ENCODE data around the gene CCNF. TPM values are rescaled to one million over a fixed set of nuclear protein-coding genes. Genes with fewer than 3 reads are reported as not detected.

CCNF gene
- total and polyA plus RNA-seq, 10 of the 15 experiments (the other 5 are each of a cell fraction or from before 2014, with no cell fraction given) = 4.0 to 63.2 (median 27.5) TPM

- H3K27ac ChIP-seq (ENCODE audit: control insufficient read depth, insufficient read depth) = no peak overlapping the region
- H3K4me2 ChIP-seq (ENCODE audit: control insufficient read depth, insufficient read depth) = no peak overlapping the region
- H3K36me3 ChIP-seq (ENCODE audit: control insufficient read depth in 2 of 2, insufficient read depth in 2 of 2, low read length in 1 of 2) = no peaks in the 10 kb centered on the region; a peak in 1 of 4 replicates
- ChIA-PET SMC1A (ENCODE audit: uncharacterized antibody, unreplicated experiment) (no interaction called here), CTCF (interaction anchor here (1.4 to 1.6 kb wide), 2 partner anchors 12 to 194 kb away, joined by 3 read pairs; no protein-coding TSS in a partner anchor), POLR2A (interaction anchor here (0.6 kb wide), 1 partner anchor 21 kb away, joined by 4 read pairs; no protein-coding TSS in a partner anchor), RAD21 (ENCODE audit: unreplicated experiment) (no interaction called here)
- no peak overlapping the region for H2AFZ ChIP-seq (ENCODE audit: control insufficient read depth, low read depth, low read length)
- no peaks in the 10 kb centered on the region for H4K20me1 ChIP-seq (ENCODE audit: control insufficient read depth, insufficient read depth)
- no peaks in the 10 kb centered on the region for H3K79me2 ChIP-seq (ENCODE audit: control insufficient read depth, insufficient read depth, low read length)
- H3K4me1 ChIP-seq (ENCODE audit: control insufficient read depth, insufficient read depth, low read length) = peaks cover 16% of the 10 kb centered on the region
- no peaks in the 10 kb centered on the region for H3K9me3 ChIP-seq (replicated peaks; ENCODE audit: control insufficient read depth, insufficient read depth, low read length)
- no peak for ATAC-seq
- no peak for FAIRE-seq
- no TSS peak for BruUV-seq (replicated peaks)
- H3K27me3 ChIP-seq (replicated peaks in 1 of 2; ENCODE audit: control insufficient read depth in 2 of 2, insufficient read depth in 2 of 2, low read length in 1 of 2) = no peaks in the 10 kb centered on the region
- DNase-seq (ENCODE audit: low read depth, low spot score) = no peak
- WGBS (ENCODE audit: insufficient coverage, insufficient replicate concordance, low lambda C conversion rate, missing lambda C conversion rate) = 96% methylated on average over 16 of the region's 16 CpGs
- H3K9ac ChIP-seq (ENCODE audit: control insufficient read depth, insufficient read depth, low read length) = no peak overlapping the region
- in situ Hi-C loops (cut with MboI) (no loop called here), intact Hi-C loops (cut with micrococcal nuclease; ENCODE audit: unreplicated experiment) (loop anchor here (5.0 kb wide), 1 partner anchor 147 kb away; the partner anchor contains the start of gene ABCA3)
- H3K4me3 ChIP-seq = no peak overlapping the region
- TF ChIP-seq ATF7 (IDR thresholded peaks at IDR 0.05; ENCODE audit: low read depth) (no peak), NFYB (IDR thresholded peaks at IDR 0.05; ENCODE audit: insufficient read depth, low read depth, low read length) (no peak), ZNF687 (IDR thresholded peaks at IDR 0.05) (no peak), BACH1 (IDR thresholded peaks at IDR 0.05; ENCODE audit: borderline replicate concordance) (no peak), TCF7 (IDR thresholded peaks at IDR 0.05; ENCODE audit: borderline replicate concordance) (no peak), MYC (IDR thresholded peaks at IDR 0.05; ENCODE audit: insufficient read depth, insufficient read length, insufficient replicate concordance, low read length, severe bottlenecking) (no peak), DPF2 (IDR thresholded peaks at IDR 0.05) (no peak), ZSCAN29 (IDR thresholded peaks at IDR 0.05) (no peak), BRCA1 (IDR thresholded peaks at IDR 0.05; ENCODE audit: low read depth, low read length) (no peak), SUZ12 (IDR thresholded peaks at IDR 0.05; ENCODE audit: unreplicated experiment) (no peak), SMAD1 (IDR thresholded peaks at IDR 0.05; ENCODE audit: low read depth, partially characterized antibody) (no peak), ZNF274 (IDR thresholded peaks at IDR 0.05; ENCODE audit: insufficient read depth, insufficient read length) (no peak), ZNF24 (IDR thresholded peaks at IDR 0.05) (no peak)
- TF ChIP-seq, protein P1, sequence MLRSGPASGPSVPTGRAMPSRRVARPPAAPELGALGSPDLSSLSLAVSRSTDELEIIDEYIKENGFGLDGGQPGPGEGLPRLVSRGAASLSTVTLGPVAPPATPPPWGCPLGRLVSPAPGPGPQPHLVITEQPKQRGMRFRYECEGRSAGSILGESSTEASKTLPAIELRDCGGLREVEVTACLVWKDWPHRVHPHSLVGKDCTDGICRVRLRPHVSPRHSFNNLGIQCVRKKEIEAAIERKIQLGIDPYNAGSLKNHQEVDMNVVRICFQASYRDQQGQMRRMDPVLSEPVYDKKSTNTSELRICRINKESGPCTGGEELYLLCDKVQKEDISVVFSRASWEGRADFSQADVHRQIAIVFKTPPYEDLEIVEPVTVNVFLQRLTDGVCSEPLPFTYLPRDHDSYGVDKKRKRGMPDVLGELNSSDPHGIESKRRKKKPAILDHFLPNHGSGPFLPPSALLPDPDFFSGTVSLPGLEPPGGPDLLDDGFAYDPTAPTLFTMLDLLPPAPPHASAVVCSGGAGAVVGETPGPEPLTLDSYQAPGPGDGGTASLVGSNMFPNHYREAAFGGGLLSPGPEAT (IDR thresholded peaks at IDR 0.05; ENCODE audit: low read depth) = no peak
- TF ChIP-seq, protein P2, sequence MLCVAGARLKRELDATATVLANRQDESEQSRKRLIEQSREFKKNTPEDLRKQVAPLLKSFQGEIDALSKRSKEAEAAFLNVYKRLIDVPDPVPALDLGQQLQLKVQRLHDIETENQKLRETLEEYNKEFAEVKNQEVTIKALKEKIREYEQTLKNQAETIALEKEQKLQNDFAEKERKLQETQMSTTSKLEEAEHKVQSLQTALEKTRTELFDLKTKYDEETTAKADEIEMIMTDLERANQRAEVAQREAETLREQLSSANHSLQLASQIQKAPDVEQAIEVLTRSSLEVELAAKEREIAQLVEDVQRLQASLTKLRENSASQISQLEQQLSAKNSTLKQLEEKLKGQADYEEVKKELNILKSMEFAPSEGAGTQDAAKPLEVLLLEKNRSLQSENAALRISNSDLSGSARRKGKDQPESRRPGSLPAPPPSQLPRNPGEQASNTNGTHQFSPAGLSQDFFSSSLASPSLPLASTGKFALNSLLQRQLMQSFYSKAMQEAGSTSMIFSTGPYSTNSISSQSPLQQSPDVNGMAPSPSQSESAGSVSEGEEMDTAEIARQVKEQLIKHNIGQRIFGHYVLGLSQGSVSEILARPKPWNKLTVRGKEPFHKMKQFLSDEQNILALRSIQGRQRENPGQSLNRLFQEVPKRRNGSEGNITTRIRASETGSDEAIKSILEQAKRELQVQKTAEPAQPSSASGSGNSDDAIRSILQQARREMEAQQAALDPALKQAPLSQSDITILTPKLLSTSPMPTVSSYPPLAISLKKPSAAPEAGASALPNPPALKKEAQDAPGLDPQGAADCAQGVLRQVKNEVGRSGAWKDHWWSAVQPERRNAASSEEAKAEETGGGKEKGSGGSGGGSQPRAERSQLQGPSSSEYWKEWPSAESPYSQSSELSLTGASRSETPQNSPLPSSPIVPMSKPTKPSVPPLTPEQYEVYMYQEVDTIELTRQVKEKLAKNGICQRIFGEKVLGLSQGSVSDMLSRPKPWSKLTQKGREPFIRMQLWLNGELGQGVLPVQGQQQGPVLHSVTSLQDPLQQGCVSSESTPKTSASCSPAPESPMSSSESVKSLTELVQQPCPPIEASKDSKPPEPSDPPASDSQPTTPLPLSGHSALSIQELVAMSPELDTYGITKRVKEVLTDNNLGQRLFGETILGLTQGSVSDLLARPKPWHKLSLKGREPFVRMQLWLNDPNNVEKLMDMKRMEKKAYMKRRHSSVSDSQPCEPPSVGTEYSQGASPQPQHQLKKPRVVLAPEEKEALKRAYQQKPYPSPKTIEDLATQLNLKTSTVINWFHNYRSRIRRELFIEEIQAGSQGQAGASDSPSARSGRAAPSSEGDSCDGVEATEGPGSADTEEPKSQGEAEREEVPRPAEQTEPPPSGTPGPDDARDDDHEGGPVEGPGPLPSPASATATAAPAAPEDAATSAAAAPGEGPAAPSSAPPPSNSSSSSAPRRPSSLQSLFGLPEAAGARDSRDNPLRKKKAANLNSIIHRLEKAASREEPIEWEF (IDR thresholded peaks at IDR 0.05; ENCODE audit: insufficient replicate concordance, low read depth, low read length) = no peak
Observed at GRCh38 chr16:2489581-2489980, 60.3 kb downstream of the CCNF start.
